ENCODE measurements around the gene RTN4RL1. TPM values are rescaled to one million over a fixed set of nuclear protein-coding genes. Genes with fewer than 3 reads are reported as not detected.

RTN4RL1 gene
- total RNA-seq, 1 experiment from 2014 or later: 0.22 TPM

DNA sequence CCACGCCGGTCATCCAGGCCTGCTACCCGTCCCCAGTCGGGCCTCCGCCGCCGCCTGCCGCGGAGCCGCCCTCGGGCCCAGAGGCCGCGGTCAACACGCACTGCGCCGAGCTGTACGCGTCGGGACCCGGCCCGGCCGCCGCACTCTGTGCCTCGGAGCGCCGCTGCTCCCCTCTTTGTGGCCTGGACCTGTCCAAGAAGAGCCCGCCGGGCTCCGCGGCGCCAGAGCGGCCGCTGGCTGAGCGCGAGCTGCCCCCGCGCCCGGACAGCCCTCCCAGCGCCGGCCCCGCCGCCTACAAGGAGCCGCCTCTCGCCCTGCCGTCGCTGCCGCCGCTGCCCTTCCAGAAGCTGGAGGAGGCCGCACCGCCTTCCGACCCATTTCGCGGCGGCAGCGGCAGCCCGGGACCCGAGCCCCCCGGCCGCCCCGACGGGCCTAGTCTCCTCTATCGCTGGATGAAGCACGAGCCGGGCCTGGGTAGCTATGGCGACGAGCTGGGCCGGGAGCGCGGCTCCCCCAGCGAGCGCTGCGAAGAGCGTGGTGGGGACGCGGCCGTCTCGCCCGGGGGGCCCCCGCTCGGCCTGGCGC lies 32.1 kb upstream of the RTN4RL1 start:
- H4K91ac ChIP-seq (ENCODE audit: insufficient read length, low read depth, low read length): no peak overlapping the region
- H3K4me2 ChIP-seq (ENCODE audit: insufficient read depth, insufficient read length, low read length): peak overlapping the region; percentile 9
- no peak for TF ChIP-seq CTCF (conservative IDR thresholded peaks at IDR 0.05)
- Mint-ChIP-seq H3K4me3 (no peak overlapping the region), H3K36me3 (ENCODE audit: insufficient read depth in 1 of 3, low read depth in 3 of 3) (peaks cover 0 to 9% (median 5%) of the 10 kb centered on the region in 3 experiments; a peak in 4 of 7 replicates), H3K27ac (no peak overlapping the region), H3K4me1 (peaks cover 10 to 21% of the 10 kb centered on the region in 2 experiments), H3K27me3 (ENCODE audit: low read depth) (peaks cover 67% of the 10 kb centered on the region), H3K9me3 (no peaks in the 10 kb centered on the region)
- no peaks in the 10 kb centered on the region for H3K9me3 ChIP-seq (ENCODE audit: control insufficient read depth, low read depth, low read length)
- H3K14ac ChIP-seq (ENCODE audit: insufficient read depth, low read length): no peak overlapping the region; the same call in 1 of the 2 replicates
- peaks cover 9% of the 10 kb centered on the region for H3K23me2 ChIP-seq (ENCODE audit: insufficient read length, low read depth, low read length, poor library complexity, severe bottlenecking)
- no peak overlapping the region for H2AK5ac ChIP-seq (ENCODE audit: insufficient read length, low read length)
- H2AFZ ChIP-seq (ENCODE audit: low read length): no peak overlapping the region
- H3K9ac ChIP-seq (ENCODE audit: extremely low read depth, insufficient read length, low read length): no peak overlapping the region
- H2BK120ac ChIP-seq (ENCODE audit: low read depth, low read length, poor library complexity, severe bottlenecking): no peak overlapping the region
- no peak overlapping the region for H2BK5ac ChIP-seq (ENCODE audit: insufficient read length, low read length)
- H3K4ac ChIP-seq (ENCODE audit: low read depth, low read length): no peak overlapping the region
- no peak overlapping the region for H2BK15ac ChIP-seq (ENCODE audit: low read depth, low read length)
- no peak overlapping the region for H3K23ac ChIP-seq (ENCODE audit: insufficient read length, low read depth, low read length)
- H3K18ac ChIP-seq (ENCODE audit: insufficient read length, low read depth, low read length): no peak overlapping the region
- H3K79me1 ChIP-seq (ENCODE audit: insufficient read depth, low read depth, low read length, poor library complexity, severe bottlenecking): no peaks in the 10 kb centered on the region
- no peaks in the 10 kb centered on the region for H3K79me2 ChIP-seq (ENCODE audit: insufficient read depth, low read length)
- H3T11ph ChIP-seq (ENCODE audit: low read length): no peak overlapping the region
- no peak for DNase-seq
- H3K56ac ChIP-seq (ENCODE audit: insufficient read length, low read depth, low read length): no peak overlapping the region
- no CpG with 5 or more reads among the region's 81 CpGs for WGBS (ENCODE audit: extremely low coverage, insufficient read length, low lambda C conversion rate)
- no peaks in the 10 kb centered on the region for H3K4me1 ChIP-seq (ENCODE audit: insufficient read depth, low read length)
- H2BK20ac ChIP-seq (ENCODE audit: low read depth, low read length, poor library complexity, severe bottlenecking): no peak overlapping the region
- no peak overlapping the region for H4K5ac ChIP-seq (ENCODE audit: insufficient read length, low read depth, low read length)
- H2BK12ac ChIP-seq (ENCODE audit: insufficient read length, low read depth, low read length): no peak overlapping the region
- H4K20me1 ChIP-seq (ENCODE audit: control insufficient read depth, insufficient read depth, insufficient read length): peaks cover 4% of the 10 kb centered on the region
- no peak overlapping the region for H3K27ac ChIP-seq (ENCODE audit: insufficient read length, low read depth, low read length)
- H4K8ac ChIP-seq (replicated peaks; ENCODE audit: insufficient read length, low read depth, low read length): no peak overlapping the region
- peaks cover 46% of the 10 kb centered on the region for H3K27me3 ChIP-seq (ENCODE audit: insufficient read depth, low read length)

Measured in H9 (cell line).